MM.1S (cell line): ENCODE results near the gene MAP3K19.
A peak's percentile ranks its signal among the peaks of the same experiment; 100 is the strongest.

ENCODE experiments used
- CTCF ChIP-seq: fragments of 300-600 bp; sonication (generic); IDR thresholded peaks from 2 replicates; pipeline ENCODE4 v1.5.1; 2016; ENCODE audit warnings: antibody characterized with exemption, low read length, mixed read lengths
- EZH2 ChIP-seq: fragments of 300-600 bp; sonication (generic); optimal IDR thresholded peaks from 2 replicates; pipeline ENCODE3; 2017; ENCODE audit warnings: low read depth, mild to moderate bottlenecking, antibody characterized with exemption, low read length, mixed read lengths
- EZH2phosphoT487 ChIP-seq: fragments of 300-600 bp; sonication (generic); IDR thresholded peaks from 2 replicates; pipeline ENCODE4 v1.6.1; 2018; ENCODE audit warnings: antibody characterized with exemption, low read length

- TF ChIP-seq CTCF (no peak), EZH2 (no peak), EZH2phosphoT487 (peak; percentile 85; the same call in 1 of the 2 replicates)
These were observed 73.8 kb downstream of the MAP3K19 start for GRCh38 chr2:134973241-134974138.
